Mesenchymal stem cell (in vitro differentiated cells and primary cell): ENCODE data around the gene RIMS3.

ENCODE experiments used
- DNase-seq: peaks from one replicate; pipeline ENCODE4 v3.0.0-alpha.2; 2013
- H2AFZ ChIP-seq: one replicate; pipeline ENCODE4 v1.6.1; 2013; ENCODE audit warnings: low read depth, mild to moderate bottlenecking, control low read depth, inconsistent platforms, low read length, moderate library complexity
- H2AK5ac ChIP-seq: 2 replicates; pipeline ENCODE4 v1.6.1; 2013; ENCODE audit warnings: low read length, moderate library complexity, mild to moderate bottlenecking, inconsistent platforms; ENCODE audit not compliant: severe bottlenecking
- H2BK120ac ChIP-seq: one replicate; pipeline ENCODE4 v1.6.1; 2013; ENCODE audit warnings: low read depth, mild to moderate bottlenecking, inconsistent platforms, low read length, moderate library complexity
- H2BK12ac ChIP-seq, 2 experiments: one replicate each; pipeline ENCODE4 v1.6.1; 2013; ENCODE audit warnings: inconsistent platforms in 2 of 2, low read length in 2 of 2, mild to moderate bottlenecking in 2 of 2, moderate library complexity in 2 of 2, control low read depth in 1 of 2
- H2BK15ac ChIP-seq: one replicate; pipeline ENCODE4 v1.6.1; 2013; ENCODE audit warnings: mild to moderate bottlenecking, low read depth, inconsistent platforms; ENCODE audit not compliant: poor library complexity, severe bottlenecking
- H2BK5ac ChIP-seq: 2 replicates; pipeline ENCODE4 v1.6.1; 2013; ENCODE audit warnings: low read depth, mild to moderate bottlenecking, low read length, control low read depth, inconsistent platforms; ENCODE audit not compliant: poor library complexity, severe bottlenecking
- H3K14ac ChIP-seq, 2 experiments: one replicate each; pipeline ENCODE4 v1.6.1; 2013; ENCODE audit warnings: inconsistent platforms in 2 of 2, low read length in 2 of 2, control low read depth in 1 of 2, mild to moderate bottlenecking in 1 of 2, moderate library complexity in 1 of 2
- H3K18ac ChIP-seq, 2 experiments: one replicate each; pipeline ENCODE4 v1.6.1; 2013; ENCODE audit warnings: inconsistent platforms in 2 of 2, low read length in 2 of 2, control low read depth in 1 of 2, low read depth in 1 of 2, mild to moderate bottlenecking in 1 of 2
- H3K23ac ChIP-seq, 2 experiments: one replicate each; pipeline ENCODE4 v1.6.1; 2013; ENCODE audit warnings: inconsistent platforms in 2 of 2, low read length in 2 of 2, mild to moderate bottlenecking in 2 of 2, moderate library complexity in 2 of 2, control low read depth in 1 of 2
- H3K27ac ChIP-seq: 2 replicates; pipeline ENCODE4 v1.5.1; 2013; ENCODE audit warnings: mild to moderate bottlenecking, moderate library complexity, low read length, control low read depth, inconsistent platforms; ENCODE audit not compliant: poor library complexity, severe bottlenecking
- H3K27me3 ChIP-seq, 2 experiments: 2 replicates each; pipeline versions ENCODE4 v1.6.1 to v1.7.0; 2013; ENCODE audit warnings: low read length in 2 of 2, mild to moderate bottlenecking in 2 of 2, moderate library complexity in 2 of 2, control low read depth in 1 of 2, inconsistent platforms in 1 of 2; ENCODE audit not compliant: control insufficient read depth in 1 of 2, insufficient read depth in 1 of 2
- H3K36me3 ChIP-seq, 2 experiments: 2 replicates each; pipeline versions ENCODE4 v1.6.1 to v1.7.0; 2013; ENCODE audit warnings: low read length in 2 of 2, control low read depth in 1 of 2, inconsistent platforms in 1 of 2, low read depth in 1 of 2, mild to moderate bottlenecking in 1 of 2; ENCODE audit not compliant: insufficient read depth in 2 of 2, control insufficient read depth in 1 of 2
- H3K4ac ChIP-seq, 2 experiments: one replicate each; pipeline ENCODE4 v1.6.1; 2013; ENCODE audit warnings: inconsistent platforms in 2 of 2, low read length in 2 of 2, mild to moderate bottlenecking in 2 of 2, moderate library complexity in 2 of 2, control low read depth in 1 of 2, low read depth in 1 of 2
- H3K4me1 ChIP-seq: 2 replicates; pipeline ENCODE4 v1.6.1; 2013; ENCODE audit warnings: low read depth, low read length, control low read depth; ENCODE audit not compliant: control insufficient read depth, insufficient read depth
- H3K4me2 ChIP-seq: 2 replicates; pipeline ENCODE4 v1.6.1; 2013; ENCODE audit warnings: low read length, mild to moderate bottlenecking, inconsistent platforms; ENCODE audit not compliant: poor library complexity, severe bottlenecking
- H3K4me3 ChIP-seq, 2 experiments: 2 replicates each; pipeline versions ENCODE4 v1.5.1 to v1.7.0; 2013; ENCODE audit warnings: low read length in 2 of 2, mild to moderate bottlenecking in 2 of 2, control low read depth in 1 of 2, low read depth in 1 of 2; ENCODE audit not compliant: insufficient read depth in 1 of 2
- H3K79me1 ChIP-seq: replicated peaks from 2 replicates; pipeline ENCODE4 v1.6.1; 2013; ENCODE audit warnings: mild to moderate bottlenecking, control low read depth, low read length, inconsistent platforms; ENCODE audit not compliant: poor library complexity, severe bottlenecking
- H3K9ac ChIP-seq: 2 replicates; pipeline ENCODE4 v1.7.0; 2013; ENCODE audit warnings: mild to moderate bottlenecking, low read length, moderate library complexity
- H3K9me3 ChIP-seq: 2 replicates; pipeline ENCODE4 v1.7.0; 2013; ENCODE audit warnings: mild to moderate bottlenecking, low read length; ENCODE audit not compliant: control insufficient read depth
- H4K8ac ChIP-seq: one replicate; pipeline ENCODE4 v1.6.1; 2013; ENCODE audit warnings: inconsistent platforms, mild to moderate bottlenecking, low read length, moderate library complexity
- H4K91ac ChIP-seq: one replicate; pipeline ENCODE4 v1.6.1; 2013; ENCODE audit warnings: mild to moderate bottlenecking, low read length, inconsistent platforms
- WGBS: methylation state at CpG from one replicate; pipeline ENCODE4 v1.1.7; 2013; ENCODE audit warnings: mixed read lengths; 5-methylcytosine and 5-hydroxymethylcytosine counted together

Gene RIMS3

DNA sequence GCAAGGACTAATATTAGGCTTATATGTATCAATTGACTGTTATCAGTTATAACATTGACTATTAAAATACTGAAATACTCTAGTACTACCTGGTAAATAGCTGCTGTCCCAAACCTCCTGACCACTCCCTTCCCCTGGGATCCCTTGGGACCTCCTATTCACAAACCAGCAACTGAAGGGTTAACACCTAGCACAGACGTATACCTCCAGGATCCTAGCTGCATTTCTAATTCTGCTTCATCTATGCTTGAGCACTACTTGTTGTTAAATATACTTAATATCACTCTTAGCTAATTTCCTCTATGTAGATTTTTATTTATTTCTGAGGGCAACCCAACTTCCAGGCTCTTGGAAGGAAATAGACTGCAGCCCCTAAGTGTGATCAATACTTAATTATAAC is 24.3 kb upstream of the RIMS3 start:
- Histone ChIP-seq H3K14ac (no peak overlapping the region), H4K91ac (no peak overlapping the region), H3K4me2 (no peak overlapping the region), H3K36me3 (peaks cover 7 to 11% of the 10 kb centered on the region in 2 experiments), H3K23ac (no peak overlapping the region), H2BK15ac (no peak overlapping the region), H2BK120ac (no peak overlapping the region), H4K8ac (no peak overlapping the region), H3K4me3 (no peak overlapping the region), H3K4me1 (no peaks in the 10 kb centered on the region), H3K4ac (no peak overlapping the region), H3K9ac (no peak overlapping the region), H3K27ac (no peak overlapping the region), H3K27me3 (no peaks in the 10 kb centered on the region), H3K18ac (no peak overlapping the region), H3K9me3 (no peaks in the 10 kb centered on the region), H2BK5ac (no peak overlapping the region), H2AFZ (no peak overlapping the region), H2BK12ac (no peak overlapping the region), H2AK5ac (no peak overlapping the region), H3K79me1 (peaks cover 2% of the 10 kb centered on the region)
- WGBS = no CpG with 5 or more reads among the region's 1 CpG
- no peak for DNase-seq

DNA sequence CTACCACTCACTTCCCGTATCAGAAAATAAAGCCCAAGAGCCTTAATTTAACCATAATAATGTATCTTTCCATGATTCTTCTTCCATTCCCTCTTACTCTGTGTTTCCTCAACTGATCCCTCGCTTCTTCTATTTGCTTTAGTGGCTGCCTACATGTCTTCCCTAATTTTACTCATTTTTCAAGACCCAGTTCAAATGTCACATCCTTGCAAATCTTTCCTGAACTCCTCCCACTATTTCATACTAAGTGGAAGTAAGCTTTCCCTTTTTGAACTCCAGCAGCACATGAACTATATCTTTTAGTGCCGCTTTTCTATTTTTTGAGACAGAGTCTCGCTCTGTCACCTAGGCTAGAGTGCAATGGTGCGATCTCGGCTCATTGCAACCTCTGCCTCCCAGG is 22.2 kb upstream of the RIMS3 start:
- Histone ChIP-seq H3K18ac (no peak overlapping the region), H3K9me3 (no peaks in the 10 kb centered on the region), H4K8ac (no peak overlapping the region), H3K4ac (no peak overlapping the region), H2BK12ac (no peak overlapping the region), H4K91ac (no peak overlapping the region), H3K4me2 (no peak overlapping the region), H3K9ac (no peak overlapping the region), H3K27ac (no peak overlapping the region), H2BK15ac (no peak overlapping the region), H3K4me1 (no peaks in the 10 kb centered on the region), H2AFZ (no peak overlapping the region), H3K27me3 (no peaks in the 10 kb centered on the region), H2BK120ac (no peak overlapping the region), H3K14ac (no peak overlapping the region), H2BK5ac (no peak overlapping the region), H3K79me1 (peaks cover 2% of the 10 kb centered on the region), H3K4me3 (no peak overlapping the region), H2AK5ac (no peak overlapping the region), H3K23ac (no peak overlapping the region), H3K36me3 (peaks cover 7 to 11% of the 10 kb centered on the region in 2 experiments)
- DNase-seq = no peak
- 96% methylated on average over 6 of the region's 6 CpGs for WGBS

DNA sequence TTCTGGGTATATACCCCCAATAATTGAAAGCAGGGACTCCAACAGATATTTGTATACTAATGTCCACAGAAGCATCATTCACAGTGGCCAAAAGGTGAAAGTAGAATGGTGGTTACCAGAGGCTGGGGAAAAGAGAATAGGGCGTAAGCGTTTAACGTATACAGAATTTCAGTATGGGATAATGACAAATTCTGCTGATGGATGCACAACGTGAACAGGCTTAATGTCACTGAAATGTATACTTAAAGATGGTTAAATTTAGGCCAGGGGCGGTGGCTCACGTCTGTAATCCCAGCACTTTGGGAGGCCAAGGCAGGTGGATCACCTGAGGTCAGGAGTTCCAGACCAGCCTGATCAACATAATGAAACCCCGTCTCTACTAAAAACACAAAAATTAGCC is 21.6 kb upstream of the RIMS3 start:
- 95% methylated on average over 7 of the region's 7 CpGs for WGBS
- Histone ChIP-seq H3K14ac (no peak overlapping the region), H3K4me1 (no peaks in the 10 kb centered on the region), H3K4me2 (no peak overlapping the region), H3K4ac (no peak overlapping the region), H3K18ac (no peak overlapping the region), H3K9me3 (no peaks in the 10 kb centered on the region), H3K4me3 (no peak overlapping the region), H3K27me3 (no peaks in the 10 kb centered on the region), H4K91ac (no peak overlapping the region), H2AK5ac (no peak overlapping the region), H2BK120ac (no peak overlapping the region), H2AFZ (no peak overlapping the region), H3K27ac (no peak overlapping the region), H2BK15ac (no peak overlapping the region), H2BK12ac (no peak overlapping the region), H4K8ac (no peak overlapping the region), H3K36me3 (peaks cover 7 to 11% of the 10 kb centered on the region in 2 experiments), H2BK5ac (no peak overlapping the region), H3K9ac (no peak overlapping the region), H3K23ac (no peak overlapping the region), H3K79me1 (peaks cover 2% of the 10 kb centered on the region)
- no peak for DNase-seq

DNA sequence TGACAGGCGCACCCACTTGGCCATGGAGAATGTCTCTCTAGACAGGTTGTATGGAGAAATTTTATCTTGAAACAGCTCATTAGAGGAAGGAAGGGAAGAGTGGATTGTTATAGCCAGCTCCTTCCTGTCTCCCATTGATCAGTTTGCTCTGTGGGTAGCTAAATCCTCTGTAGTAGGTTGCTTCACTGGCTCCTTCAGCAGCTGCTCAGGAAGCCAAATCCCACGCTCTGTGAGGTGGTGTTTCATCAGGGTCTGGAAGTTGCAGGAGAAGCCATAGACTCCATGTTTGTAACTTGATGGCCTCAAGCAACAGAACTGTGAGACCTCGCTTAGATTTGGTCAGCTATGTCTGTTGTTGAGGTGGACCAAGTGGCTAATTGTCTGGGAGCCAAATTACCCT is 19.2 kb upstream of the RIMS3 start:
- Histone ChIP-seq H3K18ac (no peak overlapping the region), H3K4me1 (no peaks in the 10 kb centered on the region), H3K79me1 (peaks cover 2% of the 10 kb centered on the region), H3K4me3 (no peak overlapping the region), H2AK5ac (no peak overlapping the region), H3K27ac (no peak overlapping the region), H2BK15ac (no peak overlapping the region), H2BK12ac (no peak overlapping the region), H3K36me3 (peaks cover 7 to 11% of the 10 kb centered on the region in 2 experiments), H2AFZ (no peak overlapping the region), H3K9ac (no peak overlapping the region), H4K8ac (no peak overlapping the region), H3K4ac (no peak overlapping the region), H2BK5ac (no peak overlapping the region), H3K4me2 (no peak overlapping the region), H3K9me3 (no peaks in the 10 kb centered on the region), H3K23ac (no peak overlapping the region), H3K14ac (peak overlapping the region in 1 of 2 experiments; percentile 71), H4K91ac (no peak overlapping the region), H3K27me3 (no peaks in the 10 kb centered on the region), H2BK120ac (no peak overlapping the region)
- WGBS = 97% methylated on average over 3 of the region's 3 CpGs
- no peak for DNase-seq
